SK-N-SH treated with all-trans-retinoic acid at 6 μM for 48 hours (cell line): ENCODE results near the gene CMIP.

ENCODE experiments used
- CSDC2 ChIP-seq: fragments of 250-450 bp; sonication (Bioruptor Pico); IDR thresholded peaks from 2 replicates; pipeline ENCODE4 v1.5.0; 2020; ENCODE audit warnings: mild to moderate bottlenecking, moderate library complexity
- OSR1 ChIP-seq: fragments of 250-450 bp; sonication (Bioruptor Pico); IDR thresholded peaks from 2 replicates; pipeline ENCODE4 v1.8.0; 2022; ENCODE audit warnings: moderate library complexity, mild to moderate bottlenecking, inconsistent platforms
- RARB ChIP-seq: fragments of 250-450 bp; sonication (Bioruptor Pico); IDR thresholded peaks from 2 replicates; pipeline ENCODE4 v1.8.0; 2021; ENCODE audit warnings: mild to moderate bottlenecking, moderate library complexity
- SNAI2 ChIP-seq: fragments of 250-450 bp; sonication (Bioruptor Pico); IDR thresholded peaks from 2 replicates; pipeline ENCODE4 v1.5.0; 2020; ENCODE audit warnings: mild to moderate bottlenecking, moderate library complexity
- TCF4 ChIP-seq: fragments of 250-450 bp; sonication (Bioruptor Pico); IDR thresholded peaks from 2 replicates; pipeline ENCODE4 v1.8.0; 2021; ENCODE audit warnings: mild to moderate bottlenecking, moderate library complexity, borderline replicate concordance
- ZFP30 ChIP-seq: fragments of 450-650 bp; formaldehyde crosslinking; IDR thresholded peaks from 2 replicates; pipeline ENCODE4 v1.5.0; 2022; ENCODE audit warnings: mild to moderate bottlenecking, moderate library complexity
- ZNF8 ChIP-seq: fragments of 450-650 bp; formaldehyde crosslinking; IDR thresholded peaks from 2 replicates; pipeline ENCODE4 v1.5.0; 2020; ENCODE audit warnings: mild to moderate bottlenecking, moderate library complexity
- TF ChIP-seq, protein P1 (sequence below): fragments of 250-450 bp; sonication (Bioruptor Pico); IDR thresholded peaks from 2 replicates; pipeline ENCODE4 v1.8.0; 2020; ENCODE audit warnings: mild to moderate bottlenecking, moderate library complexity, borderline replicate concordance

DNA sequence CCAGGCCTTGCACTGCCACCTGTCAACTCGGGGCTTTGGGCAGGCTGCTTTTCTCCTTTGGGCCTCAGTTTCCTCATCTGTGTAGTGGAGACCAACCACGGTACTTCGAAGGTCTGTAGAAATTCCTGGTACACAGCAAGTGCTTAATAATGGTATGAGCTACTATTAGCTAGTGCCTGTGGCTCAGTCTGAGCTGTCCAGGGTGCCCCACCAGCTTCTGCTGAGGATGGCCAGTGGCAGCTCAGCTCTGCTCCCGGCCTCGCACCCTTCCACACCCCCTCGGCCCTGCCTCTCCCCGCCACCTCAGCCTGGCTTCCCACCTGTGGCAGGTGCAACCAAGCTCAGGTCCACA, 308.2 kb downstream of the CMIP start:
- no peak for TF ChIP-seq ZNF8 (CRISPR knock-in tag)
- TF ChIP-seq, protein P1, sequence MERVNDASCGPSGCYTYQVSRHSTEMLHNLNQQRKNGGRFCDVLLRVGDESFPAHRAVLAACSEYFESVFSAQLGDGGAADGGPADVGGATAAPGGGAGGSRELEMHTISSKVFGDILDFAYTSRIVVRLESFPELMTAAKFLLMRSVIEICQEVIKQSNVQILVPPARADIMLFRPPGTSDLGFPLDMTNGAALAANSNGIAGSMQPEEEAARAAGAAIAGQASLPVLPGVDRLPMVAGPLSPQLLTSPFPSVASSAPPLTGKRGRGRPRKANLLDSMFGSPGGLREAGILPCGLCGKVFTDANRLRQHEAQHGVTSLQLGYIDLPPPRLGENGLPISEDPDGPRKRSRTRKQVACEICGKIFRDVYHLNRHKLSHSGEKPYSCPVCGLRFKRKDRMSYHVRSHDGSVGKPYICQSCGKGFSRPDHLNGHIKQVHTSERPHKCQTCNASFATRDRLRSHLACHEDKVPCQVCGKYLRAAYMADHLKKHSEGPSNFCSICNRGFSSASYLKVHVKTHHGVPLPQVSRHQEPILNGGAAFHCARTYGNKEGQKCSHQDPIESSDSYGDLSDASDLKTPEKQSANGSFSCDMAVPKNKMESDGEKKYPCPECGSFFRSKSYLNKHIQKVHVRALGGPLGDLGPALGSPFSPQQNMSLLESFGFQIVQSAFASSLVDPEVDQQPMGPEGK (CRISPR knock-in tag) = no peak
- TF ChIP-seq TCF4 (CRISPR knock-in tag) = no peak
- TF ChIP-seq ZFP30 (CRISPR knock-in tag) = no peak
- TF ChIP-seq CSDC2 (CRISPR knock-in tag) = no peak
- TF ChIP-seq SNAI2 (CRISPR knock-in tag) = no peak
- no peak for TF ChIP-seq RARB
- TF ChIP-seq OSR1 (CRISPR knock-in tag) = no peak
